GM21825 (cell line): ENCODE data around the gene DSC2.
"Not testable (repeated sequence)": the region's sequence is repeated elsewhere in the genome, so short reads cannot be mapped to it uniquely, and the experiment has no call there.

Experiments used
- ATAC-seq: cut with Tn5 transposase; IDR thresholded peaks from one replicate; pipeline ENCODE4 v1.9.1; 2021; ENCODE audit warnings: mild to moderate bottlenecking, moderate library complexity; ENCODE audit not compliant: unreplicated experiment

Gene DSC2

DNA sequence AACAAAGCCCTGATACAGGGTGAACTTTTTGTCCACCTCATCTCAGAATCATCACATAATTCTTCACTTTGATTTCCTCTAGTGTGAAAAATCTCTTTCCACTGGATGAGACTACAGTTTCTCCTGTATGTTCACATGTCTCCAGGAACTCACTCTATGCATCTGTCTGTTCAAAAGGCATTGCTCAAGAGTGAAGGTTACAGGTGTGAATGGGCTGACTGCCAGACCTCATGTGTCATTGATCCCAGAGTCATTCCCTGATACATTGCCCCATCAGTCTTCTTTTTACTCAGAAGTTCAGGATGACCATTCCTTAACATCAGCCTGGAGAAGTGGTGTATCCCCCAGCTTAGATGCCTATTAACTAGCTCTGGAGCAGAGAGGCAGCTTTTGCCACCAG, 55.3 kb downstream of the DSC2 start:
- ATAC-seq = no peak

DNA sequence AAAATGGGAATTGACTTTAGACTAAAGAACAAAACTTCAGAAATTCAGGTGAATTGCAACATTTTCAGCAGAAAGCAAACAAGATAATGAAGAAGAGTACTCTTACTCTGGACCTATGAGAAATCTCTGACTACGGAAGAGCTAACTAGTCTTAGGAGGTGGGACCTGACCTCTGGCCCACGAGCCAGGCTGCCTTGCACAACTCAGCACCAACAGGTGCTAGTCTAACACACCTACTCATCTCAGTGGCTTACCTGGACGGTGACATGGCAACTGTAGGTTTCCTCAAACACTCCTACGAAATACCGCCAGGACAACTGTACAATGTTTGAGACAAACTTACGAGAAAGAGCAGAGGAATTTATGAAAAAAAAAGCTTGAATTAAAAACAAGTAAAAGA, 56.6 kb downstream of the DSC2 start:
- ATAC-seq = no peak

- no peak for ATAC-seq
Observed at GRCh38 chr18:31044926-31045325, 57.3 kb downstream of the DSC2 start.

DNA sequence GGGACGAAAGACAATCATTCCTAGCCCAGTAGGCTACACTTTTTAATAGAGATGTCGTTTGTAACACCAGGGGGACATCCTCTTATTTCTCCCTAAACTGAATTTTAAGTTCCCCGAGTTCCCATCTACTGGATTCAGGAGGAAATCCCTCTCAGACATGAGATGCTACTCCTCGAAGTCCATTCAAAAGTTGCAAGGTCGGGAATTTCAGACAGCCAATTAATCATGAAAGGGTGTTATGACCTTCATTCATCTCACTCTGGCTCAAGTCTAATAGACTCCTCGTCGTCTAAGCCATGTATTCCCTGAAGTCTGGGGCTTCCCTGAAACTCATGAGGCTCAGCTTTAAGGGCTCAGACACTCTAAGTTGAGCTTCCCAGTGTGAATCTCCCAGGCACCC, 58.5 kb downstream of the DSC2 start:
- ATAC-seq = no peak

GRCh38 chr18:31042406-31043181, 59.6 kb downstream of the DSC2 start, which contains the start of gene DSC3:
DSC3 (minus strand) TSS chr18:31042742; CDS start chr18:31042660, 82 bp downstream.
- no peak for ATAC-seq

DNA sequence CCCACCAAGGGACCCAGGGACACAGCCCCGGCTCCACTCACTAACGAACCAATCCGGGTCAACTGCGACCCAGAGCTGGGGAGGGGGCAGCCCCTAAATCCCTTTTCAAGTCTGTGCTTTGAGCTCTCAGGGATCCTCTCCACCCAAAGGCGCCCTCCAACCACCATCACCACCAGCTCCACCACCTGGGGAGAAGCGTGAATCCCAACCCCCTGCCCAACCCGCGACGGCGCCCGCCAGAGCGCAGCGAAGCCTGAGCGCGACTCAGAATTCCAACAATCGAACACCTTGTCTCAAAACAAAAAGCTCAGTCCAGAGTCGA, 60.2 kb downstream of the DSC2 start:
- ATAC-seq = no peak

DNA sequence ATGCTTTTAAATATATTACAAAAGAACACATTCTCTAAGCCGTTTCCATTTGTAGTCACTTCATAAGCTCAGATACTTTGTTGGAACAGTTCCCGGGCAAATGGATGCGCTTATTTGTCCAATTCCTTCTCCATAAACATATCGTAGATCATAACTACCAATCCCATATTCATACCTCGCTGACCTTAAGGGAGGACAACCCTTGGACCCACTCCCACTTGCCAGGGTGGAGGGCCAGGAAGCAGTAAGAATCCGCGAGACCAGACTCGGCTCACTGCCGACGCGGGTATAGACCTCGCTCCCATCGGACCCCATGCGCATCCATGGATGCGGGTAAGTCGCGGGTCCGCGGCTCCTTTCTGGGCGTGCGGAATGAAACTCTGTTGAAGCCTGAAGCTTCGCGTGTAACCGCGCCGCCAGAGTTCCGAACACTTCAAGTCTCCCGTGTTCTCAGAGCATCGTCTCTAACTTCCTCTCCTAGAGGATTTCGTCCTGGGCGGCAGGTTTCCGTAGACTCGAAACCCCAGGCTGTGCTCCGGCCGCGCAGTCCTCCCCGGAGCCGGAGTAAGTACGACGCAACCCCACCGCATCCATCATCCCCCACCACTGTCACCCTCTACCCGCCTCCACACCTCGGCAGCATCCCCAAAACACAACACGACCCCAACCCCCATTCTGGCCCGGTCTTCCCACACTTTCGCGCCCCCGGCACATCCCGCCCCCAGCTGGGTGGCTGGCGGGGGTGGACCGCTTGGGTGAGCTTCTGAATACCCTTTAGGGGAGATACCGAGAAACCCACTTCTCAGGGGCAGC, 60.7 kb downstream of the DSC2 start:
- no peak for ATAC-seq

DNA sequence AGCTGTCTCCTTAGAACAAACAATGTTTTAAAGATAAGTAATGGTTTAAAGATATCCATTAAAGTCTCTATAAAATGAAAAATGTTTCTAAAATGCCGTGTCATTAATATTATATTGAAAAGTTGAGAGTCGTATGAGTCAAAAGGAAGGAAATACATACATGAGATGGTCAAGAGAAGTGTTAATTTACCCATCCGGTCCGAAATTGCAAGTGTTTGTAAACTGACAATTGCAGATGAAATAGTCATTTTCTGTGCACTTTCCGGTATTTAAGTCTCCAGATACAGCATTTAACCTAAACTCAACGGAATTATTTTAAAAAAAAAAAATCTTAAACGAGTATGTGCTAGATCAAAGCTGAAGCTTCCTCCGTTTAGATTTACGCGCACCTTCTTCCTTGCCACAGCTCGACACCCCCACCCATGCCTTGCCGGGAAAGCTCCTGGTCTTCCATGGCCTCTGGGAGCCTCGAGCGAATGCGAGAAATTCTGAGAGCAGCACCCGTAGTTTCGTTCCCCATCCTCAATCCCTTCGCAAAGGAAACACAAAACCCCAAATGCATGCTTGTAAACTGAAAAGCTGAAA, 61.4 kb downstream of the DSC2 start:
- no peak for ATAC-seq

DNA sequence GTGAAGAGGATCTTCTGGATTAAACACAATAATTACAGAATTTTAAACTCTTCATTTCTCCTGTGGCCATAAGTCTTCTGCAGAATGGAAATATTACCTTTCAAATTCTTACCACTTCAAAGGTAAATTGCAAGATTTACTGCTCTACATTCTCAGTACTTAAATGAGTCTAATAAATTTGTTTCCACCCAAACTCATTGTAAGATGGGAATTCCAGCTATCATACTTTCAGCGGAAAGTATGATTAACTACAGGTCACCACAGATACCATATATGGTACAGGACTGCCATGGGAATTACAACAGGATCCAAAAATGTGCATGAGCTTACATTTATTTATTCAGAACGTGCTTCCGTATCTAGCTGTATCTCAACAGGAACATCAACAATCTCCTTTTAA, 62.8 kb downstream of the DSC2 start:
- no peak for ATAC-seq

DNA sequence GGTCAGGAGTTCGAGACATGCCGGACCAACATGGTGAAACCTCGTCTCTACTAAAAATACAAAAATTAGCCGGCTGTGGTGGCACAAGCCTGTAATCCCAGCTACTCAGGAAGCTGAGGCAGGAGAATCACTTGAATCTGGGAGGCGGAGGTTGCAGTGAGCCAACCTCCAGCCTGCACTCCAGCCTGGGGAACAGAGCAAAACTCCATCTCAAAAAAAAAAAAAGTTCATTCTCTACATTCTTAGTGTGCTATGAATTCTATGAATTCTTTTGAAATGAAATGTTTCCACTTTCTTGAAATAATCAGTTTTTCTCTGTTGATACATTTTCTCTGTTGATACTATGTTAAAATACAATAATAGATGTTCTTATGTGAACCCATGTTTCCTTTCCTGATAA, 64.5 kb downstream of the DSC2 start:
- ATAC-seq = not testable (repeated sequence)

DNA sequence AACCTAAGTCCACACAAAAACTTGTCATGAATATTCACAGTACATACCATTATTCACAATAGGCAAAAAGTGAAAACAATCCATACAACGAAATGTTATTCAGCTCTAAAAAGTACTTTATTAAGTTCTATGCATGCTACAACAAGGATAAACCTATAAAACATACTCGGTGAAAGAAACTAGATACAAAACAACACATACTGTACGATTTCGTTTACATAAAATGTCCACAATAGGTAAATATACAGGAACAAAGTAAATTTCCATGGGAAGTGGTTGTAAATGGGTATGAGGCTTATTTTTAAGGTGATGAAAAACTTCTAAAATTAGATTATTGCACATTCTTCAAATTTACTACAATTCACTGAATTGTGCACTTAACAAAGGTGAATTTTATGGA, 67.7 kb downstream of the DSC2 start:
- no peak for ATAC-seq

DNA sequence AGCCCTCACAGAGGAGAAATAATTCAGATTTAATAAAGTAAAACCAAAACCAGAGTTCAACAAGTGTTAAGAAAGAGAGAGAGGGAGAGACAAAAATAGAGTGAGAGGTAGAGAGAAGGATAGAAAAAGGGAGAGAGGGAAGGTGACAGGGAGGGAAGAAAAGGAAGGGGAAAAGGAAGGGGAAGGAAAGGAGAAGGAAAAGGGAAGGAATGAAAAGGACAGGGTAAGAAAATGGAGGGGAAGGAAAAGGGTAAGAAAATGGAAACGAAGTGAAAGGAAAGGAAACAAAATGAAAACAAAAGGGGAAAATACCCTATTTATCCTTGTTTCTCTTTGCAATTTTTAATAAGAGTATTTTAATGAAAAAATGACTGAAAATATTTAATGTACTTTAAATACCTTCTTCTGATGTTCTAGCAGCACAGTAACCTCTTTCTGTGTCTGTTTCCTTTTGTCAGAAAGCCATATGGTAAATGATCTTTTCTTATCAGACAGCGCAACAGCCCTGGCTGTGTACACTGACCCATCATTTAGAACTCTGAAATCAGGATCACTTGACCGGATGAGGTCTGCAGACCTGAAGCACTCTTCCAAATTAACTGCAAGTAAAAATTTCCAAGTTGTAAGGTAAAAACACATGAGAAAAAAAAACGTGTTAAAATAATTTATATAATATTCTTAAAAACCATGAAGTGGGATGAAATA, 71.5 kb downstream of the DSC2 start:
- no peak for ATAC-seq

DNA sequence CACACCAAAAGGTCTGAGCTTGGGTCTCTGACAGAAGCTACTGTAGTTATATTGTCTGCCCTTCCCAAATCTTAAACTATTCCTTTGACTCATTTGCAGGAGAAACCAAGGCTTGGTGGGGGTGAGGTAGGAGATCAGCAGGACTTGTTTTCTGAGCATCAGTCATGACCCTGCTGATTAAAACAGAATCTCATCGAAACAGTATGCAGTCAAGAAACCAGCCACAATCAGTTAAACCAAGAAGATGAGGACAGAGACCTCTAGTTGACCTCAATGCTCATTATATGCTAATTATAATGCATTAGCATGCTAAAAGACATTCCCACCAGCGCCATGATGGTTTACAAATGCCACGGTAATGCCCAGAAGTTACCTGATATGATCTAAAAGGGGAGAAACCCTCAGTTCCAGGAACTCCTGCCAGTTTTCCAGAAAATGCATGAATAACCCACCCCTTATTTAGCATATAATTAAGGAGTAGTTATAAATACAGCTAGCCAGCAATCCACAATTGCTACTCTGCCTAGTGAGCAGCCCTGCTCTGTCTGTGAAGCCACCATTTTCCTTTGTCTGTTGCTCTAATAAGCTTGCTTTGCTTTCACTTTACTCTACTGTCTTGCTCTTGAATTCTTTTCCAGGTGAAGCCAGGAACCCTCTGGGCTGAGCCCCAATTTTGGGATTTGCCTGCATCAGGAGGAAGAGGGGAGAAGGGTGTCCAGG, 86.3 kb downstream of the DSC2 start:
- no peak for ATAC-seq

DNA sequence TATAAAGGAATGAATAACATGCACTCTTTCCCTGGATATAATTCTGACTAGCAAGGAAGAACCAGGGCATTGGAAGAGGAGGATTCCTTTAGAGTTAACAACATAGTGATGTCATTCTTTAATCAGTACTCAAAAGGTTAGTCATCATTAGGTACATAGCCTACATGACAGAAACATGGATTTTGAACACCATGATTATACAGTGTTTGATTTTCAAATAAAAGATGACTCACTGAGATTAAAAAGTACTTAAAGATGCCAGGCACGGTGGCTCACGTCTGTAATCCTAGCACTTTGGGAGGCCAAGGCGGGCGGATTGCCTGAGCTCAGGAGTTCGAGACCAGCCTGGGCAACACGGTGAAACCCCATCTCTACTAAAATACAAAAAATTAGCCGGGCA, 90.8 kb downstream of the DSC2 start:
- not testable (repeated sequence) for ATAC-seq

DNA sequence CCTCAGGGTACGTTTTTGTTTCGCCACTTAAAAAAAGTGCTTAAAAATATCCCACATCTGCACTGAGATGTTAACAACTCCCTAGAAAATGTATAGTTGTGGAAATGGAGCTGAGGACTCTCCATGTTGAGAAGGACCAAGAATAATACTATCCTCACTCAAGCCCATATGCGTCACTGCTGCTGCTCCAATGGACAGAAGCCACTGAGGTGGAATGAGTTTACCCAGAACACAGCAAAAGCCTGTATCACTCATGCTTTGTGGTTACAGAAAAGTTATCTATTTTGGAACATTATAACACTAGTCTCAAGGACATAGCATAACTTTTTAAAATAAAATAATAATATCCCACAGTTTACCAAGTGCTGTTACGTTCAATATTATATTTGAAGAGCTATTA, 91.6 kb downstream of the DSC2 start:
- no peak for ATAC-seq
